Left ventricle myocardium inferior (tissue), 1 donor: ENCODE data around the gene VAV2. TPM values are rescaled to one million over a fixed set of nuclear protein-coding genes. Genes with fewer than 3 reads are reported as not detected.

Experiments
- DNase-seq: peaks from one replicate; pipeline ENCODE4 v3.0.0-alpha.2; 2020
- H3K27ac ChIP-seq: fragments of 200-600 bp; replicated peaks from 2 replicates; pipeline ENCODE4 v1.8.0; 2021
- H3K27me3 ChIP-seq: fragments of 200-600 bp; 2 replicates; pipeline ENCODE4 v1.8.0; 2021; ENCODE audit warnings: low read depth
- H3K36me3 ChIP-seq: fragments of 200-600 bp; 2 replicates; pipeline ENCODE4 v1.8.0; 2021
- H3K4me1 ChIP-seq: fragments of 200-600 bp; 2 replicates; pipeline ENCODE4 v1.8.0; 2021
- H3K4me3 ChIP-seq: fragments of 200-600 bp; 2 replicates; pipeline ENCODE4 v1.8.0; 2021; ENCODE audit warnings: mild to moderate bottlenecking, moderate library complexity
- H3K9me3 ChIP-seq: fragments of 200-600 bp; replicated peaks from 2 replicates; pipeline ENCODE4 v1.8.0; 2021
- intact Hi-C: fragments of 100-400 bp; cut with micrococcal nuclease; formaldehyde crosslinking; loops from one replicate; pipeline ENCODE4 v1.11.0; 2022
- total RNA-seq: library from RNA; stranded (reverse); fragmentation: NEBNext Ultra II Directional; extraction: Animal tissue kit (Norgen Biotek cat#: 25700); gene quantifications from one replicate; pipeline ENCODE4 v1.2.1, GENCODE V29; 2021
- TF ChIP-seq, protein P1 (sequence below): fragments of 200-600 bp; IDR thresholded peaks from 2 replicates; pipeline ENCODE4 v1.8.0; 2021; ENCODE audit warnings: antibody characterized with exemption, mild to moderate bottlenecking, borderline replicate concordance
- donor health status: DM: no; HTN: yes; CAD: no; lungs with severe emphysema.

The VAV2 gene
- total RNA-seq, 1 donor from 2014 or later, result 4.1 TPM

GRCh38 chr9:133932633-133933032 lies 59.5 kb downstream of the VAV2 start:
- Histone ChIP-seq H3K9me3 (no peaks in the 10 kb centered on the region), H3K4me3 (no peak overlapping the region), H3K27ac (peak overlapping the region; percentile 45), H3K4me1 (peaks cover 31% of the 10 kb centered on the region), H3K36me3 (no peaks in the 10 kb centered on the region), H3K27me3 (no peaks in the 10 kb centered on the region)
- intact Hi-C loops, result no loop called here
- no peak for DNase-seq
- TF ChIP-seq, protein P1, sequence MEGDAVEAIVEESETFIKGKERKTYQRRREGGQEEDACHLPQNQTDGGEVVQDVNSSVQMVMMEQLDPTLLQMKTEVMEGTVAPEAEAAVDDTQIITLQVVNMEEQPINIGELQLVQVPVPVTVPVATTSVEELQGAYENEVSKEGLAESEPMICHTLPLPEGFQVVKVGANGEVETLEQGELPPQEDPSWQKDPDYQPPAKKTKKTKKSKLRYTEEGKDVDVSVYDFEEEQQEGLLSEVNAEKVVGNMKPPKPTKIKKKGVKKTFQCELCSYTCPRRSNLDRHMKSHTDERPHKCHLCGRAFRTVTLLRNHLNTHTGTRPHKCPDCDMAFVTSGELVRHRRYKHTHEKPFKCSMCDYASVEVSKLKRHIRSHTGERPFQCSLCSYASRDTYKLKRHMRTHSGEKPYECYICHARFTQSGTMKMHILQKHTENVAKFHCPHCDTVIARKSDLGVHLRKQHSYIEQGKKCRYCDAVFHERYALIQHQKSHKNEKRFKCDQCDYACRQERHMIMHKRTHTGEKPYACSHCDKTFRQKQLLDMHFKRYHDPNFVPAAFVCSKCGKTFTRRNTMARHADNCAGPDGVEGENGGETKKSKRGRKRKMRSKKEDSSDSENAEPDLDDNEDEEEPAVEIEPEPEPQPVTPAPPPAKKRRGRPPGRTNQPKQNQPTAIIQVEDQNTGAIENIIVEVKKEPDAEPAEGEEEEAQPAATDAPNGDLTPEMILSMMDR, result no peak

- intact Hi-C loops, result no loop called here
- TF ChIP-seq, protein P1, result no peak
- no peaks in the 10 kb centered on the region for H3K36me3 ChIP-seq
- peaks cover 31% of the 10 kb centered on the region for H3K4me1 ChIP-seq
- H3K27me3 ChIP-seq, result no peaks in the 10 kb centered on the region
- no peaks in the 10 kb centered on the region for H3K9me3 ChIP-seq
- H3K4me3 ChIP-seq, result no peak overlapping the region
- peak; percentile 37 for DNase-seq
- peak overlapping the region; percentile 45 for H3K27ac ChIP-seq
Observed at GRCh38 chr9:133932181-133932580, 59.9 kb downstream of the VAV2 start.

DNA sequence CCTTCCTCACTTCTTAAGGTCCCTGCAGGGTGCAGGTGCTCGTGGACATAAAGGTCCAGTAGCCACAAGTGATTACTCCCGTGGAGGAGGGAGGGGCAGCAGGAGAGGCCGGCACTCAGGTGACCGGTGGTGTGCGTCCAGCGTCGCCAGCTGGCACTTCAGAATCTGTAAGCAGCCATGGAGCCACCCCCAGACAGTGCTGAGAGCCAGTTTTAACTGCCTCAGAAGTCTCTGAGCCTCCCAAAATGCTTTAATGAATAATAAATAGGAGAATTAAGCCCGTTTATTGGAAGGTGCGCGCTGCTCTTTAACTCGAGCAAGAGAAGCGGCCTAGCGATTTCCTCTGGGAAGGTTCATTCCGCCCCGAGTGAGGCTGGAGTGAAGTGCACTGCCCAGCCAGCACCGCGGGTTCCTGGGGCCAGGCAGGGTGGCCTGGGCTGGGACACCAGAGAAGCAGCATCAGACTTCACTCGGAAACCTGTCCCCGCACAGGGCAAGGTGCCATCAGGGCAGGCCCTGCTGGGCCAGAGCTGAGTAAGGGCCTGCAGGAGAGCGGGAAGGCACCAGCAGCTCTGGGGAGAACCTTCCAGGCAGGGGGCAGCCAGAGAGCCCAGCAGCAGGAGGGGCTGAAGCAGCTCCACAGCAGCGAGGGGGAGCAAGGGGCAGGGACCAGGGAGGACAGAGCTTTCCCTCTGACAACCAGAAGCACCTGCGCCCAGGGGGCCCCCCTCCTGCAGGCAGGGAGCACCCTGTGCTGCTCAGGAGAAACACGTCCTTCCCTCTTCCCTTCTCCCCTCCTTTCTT lies 61.2 kb downstream of the VAV2 start:
- H3K4me1 ChIP-seq, result peaks cover 25% of the 10 kb centered on the region
- DNase-seq, result no peak
- no peaks in the 10 kb centered on the region for H3K9me3 ChIP-seq
- no peaks in the 10 kb centered on the region for H3K27me3 ChIP-seq
- intact Hi-C loops, result no loop called here
- no peak overlapping the region for H3K4me3 ChIP-seq
- H3K27ac ChIP-seq, result no peak overlapping the region
- no peaks in the 10 kb centered on the region for H3K36me3 ChIP-seq
- TF ChIP-seq, protein P1, result no peak

DNA sequence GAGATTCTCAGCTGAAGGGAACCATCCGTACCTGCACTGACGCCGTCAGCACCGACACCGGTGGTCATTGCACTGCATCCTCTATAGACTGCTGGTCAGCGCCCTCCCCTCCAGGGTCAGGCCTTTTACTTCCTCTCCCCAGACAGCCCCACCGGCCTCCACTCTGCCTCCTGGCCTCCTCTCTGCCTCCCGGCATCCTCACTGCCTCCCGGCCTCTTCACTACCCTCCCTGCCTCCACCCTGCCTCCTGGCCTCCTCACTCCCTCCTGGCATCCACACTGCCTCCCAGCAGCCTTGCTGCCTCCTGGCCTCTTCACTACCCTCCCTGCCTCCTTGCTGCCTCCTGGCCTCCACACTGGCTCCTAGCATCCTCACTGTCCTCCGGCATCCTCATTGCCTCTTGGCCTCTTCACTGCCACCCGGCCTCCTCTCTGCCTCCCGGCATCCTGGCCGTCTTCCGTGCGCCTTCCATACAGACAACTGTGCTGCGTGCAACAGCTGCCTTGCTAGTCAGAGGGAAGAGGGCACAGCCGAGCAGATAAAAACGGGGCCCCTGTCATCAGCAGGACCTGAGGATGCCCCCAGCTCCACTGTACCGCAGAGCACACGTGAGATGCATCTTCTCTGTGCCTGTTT lies 62.0 kb downstream of the VAV2 start:
- no peak for DNase-seq
- Histone ChIP-seq H3K4me1 (peaks cover 18% of the 10 kb centered on the region), H3K9me3 (no peaks in the 10 kb centered on the region), H3K36me3 (no peaks in the 10 kb centered on the region), H3K27me3 (no peaks in the 10 kb centered on the region), H3K4me3 (no peak overlapping the region), H3K27ac (no peak overlapping the region)
- TF ChIP-seq, protein P1, result no peak
- intact Hi-C loops, result no loop called here

GRCh38 chr9:133929599-133929998 lies 62.5 kb downstream of the VAV2 start:
- no peaks in the 10 kb centered on the region for H3K27me3 ChIP-seq
- H3K36me3 ChIP-seq, result no peaks in the 10 kb centered on the region
- DNase-seq, result no peak
- no peak overlapping the region for H3K27ac ChIP-seq
- intact Hi-C loops, result no loop called here
- H3K4me3 ChIP-seq, result no peak overlapping the region
- H3K9me3 ChIP-seq, result no peaks in the 10 kb centered on the region
- H3K4me1 ChIP-seq, result peaks cover 16% of the 10 kb centered on the region
- TF ChIP-seq, protein P1, result no peak
